Astrocyte of the hippocampus (primary cell): ENCODE results near the gene B4GALNT1.
"Not testable (repeated sequence)": the region's sequence is repeated elsewhere in the genome, so short reads cannot be mapped to it uniquely, and the experiment has no call there.

Experiments
- DNase-seq: peaks from one replicate; pipeline ENCODE4 v3.0.0; 2011; ENCODE audit warnings: low read depth, low spot score

B4GALNT1 gene

DNA sequence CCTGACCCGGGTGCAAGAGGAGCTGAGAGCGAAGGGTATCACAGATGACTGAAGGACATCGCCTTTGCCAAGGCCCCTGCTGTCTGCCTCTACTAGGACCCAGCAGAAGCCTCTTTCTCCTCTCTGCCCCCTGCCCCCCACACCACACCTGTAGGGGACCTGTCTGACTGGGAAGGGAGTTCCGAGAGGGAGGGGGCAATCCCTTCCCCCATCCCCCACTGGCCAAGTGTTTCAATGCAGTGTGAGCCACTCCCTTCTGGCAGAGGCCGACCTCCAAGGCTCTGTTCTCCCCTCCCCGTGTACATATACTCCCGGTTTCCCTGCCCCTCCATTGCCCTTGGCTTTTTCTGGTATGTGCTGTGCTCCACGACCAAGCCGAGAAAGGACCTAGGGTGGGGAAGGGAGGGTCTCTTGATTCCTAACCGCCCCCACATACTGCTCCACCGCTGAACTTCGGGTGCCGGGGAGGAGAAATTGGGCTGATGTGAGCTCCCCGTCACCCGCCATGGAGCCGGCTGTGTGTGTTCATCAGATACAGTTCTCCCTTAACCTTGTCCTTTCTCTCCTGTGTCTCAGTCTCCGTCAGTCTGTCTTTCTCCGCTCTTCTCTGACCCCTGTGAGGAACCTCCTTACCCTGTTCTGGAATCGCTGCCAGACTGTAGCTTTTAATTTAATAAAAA is 23.8 kb downstream of the B4GALNT1 start:
- DNase-seq, result no peak

DNA sequence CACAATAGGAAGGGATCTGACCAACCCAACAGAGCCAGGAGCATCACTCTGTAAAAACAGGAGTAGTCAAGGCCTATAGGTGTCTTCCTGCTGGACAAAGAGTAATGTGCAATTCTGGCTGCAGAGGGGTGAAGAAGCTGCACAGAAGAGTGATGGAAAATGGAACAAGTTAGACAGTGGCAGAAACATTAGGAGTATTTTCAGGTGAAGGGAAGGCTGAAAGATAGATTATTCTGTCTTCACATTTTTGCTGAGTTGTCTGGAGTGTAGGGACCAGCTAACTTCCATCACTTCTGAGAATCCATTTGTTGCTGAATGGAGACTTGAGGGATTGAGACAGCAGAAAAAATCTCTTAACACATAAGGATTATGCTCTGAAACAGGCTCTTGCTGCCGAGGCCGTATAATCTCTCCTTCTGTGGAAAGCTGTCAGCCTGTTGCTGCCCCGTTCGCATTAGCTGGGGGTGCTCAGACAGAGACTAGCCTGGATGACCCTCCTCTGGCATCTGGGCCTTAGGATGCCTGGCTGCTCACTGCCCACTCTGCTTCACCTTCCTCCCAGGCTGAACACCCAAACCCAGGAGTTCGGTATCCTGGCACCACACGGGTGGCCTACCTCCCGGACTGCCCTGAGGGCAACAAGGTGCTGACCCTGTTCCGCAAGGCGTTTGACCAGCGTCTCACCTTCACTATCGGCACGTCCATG is 24.9 kb downstream of the B4GALNT1 start:
- no peak for DNase-seq

DNA sequence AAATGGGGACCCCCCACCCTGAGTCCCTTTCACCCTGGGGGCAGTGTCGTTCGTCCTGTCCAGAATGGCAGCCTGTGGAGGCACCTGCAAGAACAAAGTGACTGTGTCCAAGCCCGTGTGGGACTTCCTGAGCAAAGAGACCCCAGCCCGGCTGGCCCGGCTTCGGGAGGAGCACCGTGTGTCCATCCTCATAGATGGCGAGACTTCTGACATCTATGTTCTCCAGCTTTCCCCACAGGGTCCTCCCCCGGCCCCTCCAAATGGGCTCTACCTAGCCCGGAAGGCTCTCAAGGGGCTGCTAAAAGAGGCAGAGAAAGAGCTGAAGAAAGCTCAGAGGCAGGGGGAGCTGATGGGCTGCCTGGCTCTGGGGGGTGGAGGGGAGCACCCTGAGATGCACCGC is 26.2 kb downstream of the B4GALNT1 start:
- DNase-seq, result no peak

DNA sequence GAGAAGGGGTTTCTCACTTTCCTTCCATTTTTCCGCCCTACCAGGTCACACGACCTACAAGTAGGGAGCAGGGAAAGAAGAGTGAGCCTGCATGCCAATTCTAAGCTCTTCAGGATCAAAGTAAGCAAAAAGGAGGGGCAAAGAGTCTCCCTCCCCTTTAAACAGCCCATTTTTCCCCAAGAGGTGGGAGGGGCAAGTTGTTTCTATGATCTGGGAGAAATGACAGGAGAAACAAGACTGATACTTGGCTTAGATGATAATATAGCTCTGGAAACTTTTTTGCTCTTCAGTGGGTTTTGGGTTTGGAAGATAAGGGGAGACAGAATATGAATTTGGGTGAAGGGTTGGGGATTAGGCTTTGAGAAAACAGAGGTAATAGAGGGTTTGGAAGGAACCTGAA is 26.6 kb downstream of the B4GALNT1 start:
- no peak for DNase-seq

DNA sequence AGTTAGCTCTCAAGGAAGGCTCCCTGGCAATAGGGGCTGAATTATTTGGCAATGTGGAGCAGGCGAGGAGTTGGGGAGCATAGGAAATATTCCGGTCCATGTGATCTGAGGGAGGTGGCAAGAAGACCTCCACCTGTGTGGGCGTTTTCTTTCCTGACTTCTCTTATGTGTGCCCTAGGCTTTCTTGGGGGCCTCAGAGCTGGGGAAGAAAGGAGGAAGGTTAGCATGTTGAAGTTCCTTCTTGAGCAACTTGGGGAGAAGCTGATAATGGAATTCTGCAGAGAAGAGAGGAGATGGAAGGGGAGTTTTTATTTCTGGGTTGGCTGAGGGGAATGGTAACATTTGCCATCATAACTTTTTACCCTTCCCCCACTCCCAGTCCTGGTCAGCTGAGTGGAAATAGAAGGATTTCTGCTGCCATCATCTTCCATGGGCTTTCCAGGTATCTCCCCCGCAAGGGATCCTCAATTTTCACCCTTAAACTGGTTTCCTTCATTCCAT is 27.1 kb downstream of the B4GALNT1 start:
- DNase-seq, result no peak

DNA sequence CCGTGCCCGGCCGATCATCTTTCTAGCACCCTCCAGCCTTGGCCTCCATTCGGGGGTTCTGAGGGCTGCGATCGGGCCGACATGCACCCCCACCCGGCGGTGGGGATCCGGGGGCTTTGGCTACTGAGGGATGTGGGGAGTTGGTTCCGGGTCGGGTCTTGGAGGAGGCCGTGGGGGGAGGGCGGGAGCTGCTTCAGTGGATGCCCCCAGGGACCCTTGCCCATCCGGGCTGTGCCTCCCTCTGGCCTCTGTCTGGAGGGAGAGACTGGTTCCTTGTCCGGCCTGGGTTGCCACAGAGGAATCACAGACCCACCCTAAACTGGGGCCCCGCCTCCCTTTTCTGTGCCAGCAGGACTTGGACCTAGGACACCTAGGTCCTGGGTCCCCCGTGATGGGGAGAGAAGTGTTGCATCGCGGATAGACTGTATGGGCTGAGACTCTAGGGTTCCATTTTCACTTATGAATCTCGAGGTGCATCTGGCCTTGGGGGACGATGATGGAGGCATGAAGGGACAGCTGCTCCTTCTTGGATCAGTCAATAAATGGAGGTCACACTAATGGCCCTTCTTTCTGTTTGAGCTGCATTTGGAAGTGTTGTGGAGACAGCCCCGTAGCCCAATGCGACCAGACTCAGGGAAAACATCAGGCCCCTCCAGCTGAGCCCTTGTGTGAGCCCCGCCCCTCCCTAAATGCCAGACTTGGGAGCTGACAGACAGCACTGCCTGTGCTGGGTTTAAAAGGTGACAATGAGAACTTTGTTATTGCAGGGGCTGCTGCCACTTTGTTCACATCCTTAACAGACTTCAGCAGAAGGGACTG is 27.8 kb downstream of the B4GALNT1 start:
- DNase-seq, result peak; percentile 49

DNA sequence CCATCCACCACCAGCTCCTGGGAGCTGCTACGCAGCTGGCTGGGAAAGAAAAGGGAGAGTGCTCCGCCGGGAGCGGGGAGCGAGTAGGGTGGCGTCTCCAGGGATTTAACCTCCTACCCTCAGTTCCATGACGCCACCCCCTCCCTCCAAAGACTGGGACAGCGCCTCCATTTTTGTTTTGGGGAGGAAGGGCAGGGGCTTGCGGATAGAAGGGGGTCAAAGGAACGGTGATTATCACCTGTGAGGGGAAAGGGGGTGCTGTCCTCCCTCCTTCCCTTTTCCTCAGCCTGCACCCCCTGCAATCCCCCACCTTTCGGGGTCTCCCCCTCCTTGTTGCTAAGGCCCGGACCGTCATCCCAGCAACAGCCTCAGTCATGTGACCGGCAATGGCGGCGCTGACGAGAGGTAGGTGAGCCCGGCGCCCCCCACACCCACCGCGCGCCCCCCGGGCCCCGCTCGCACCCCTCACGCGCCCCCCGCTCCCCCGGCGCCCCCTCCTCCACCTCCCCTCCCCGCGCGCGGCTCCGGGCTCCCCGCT is 28.5 kb downstream of the B4GALNT1 start, which contains the start of gene DTX3:
DTX3 (plus strand) TSS at position 371 of the 538 bp plus-strand sequence. CDS start 1,694 bp downstream, outside the sequence.
- peak; percentile 61 for DNase-seq

DNA sequence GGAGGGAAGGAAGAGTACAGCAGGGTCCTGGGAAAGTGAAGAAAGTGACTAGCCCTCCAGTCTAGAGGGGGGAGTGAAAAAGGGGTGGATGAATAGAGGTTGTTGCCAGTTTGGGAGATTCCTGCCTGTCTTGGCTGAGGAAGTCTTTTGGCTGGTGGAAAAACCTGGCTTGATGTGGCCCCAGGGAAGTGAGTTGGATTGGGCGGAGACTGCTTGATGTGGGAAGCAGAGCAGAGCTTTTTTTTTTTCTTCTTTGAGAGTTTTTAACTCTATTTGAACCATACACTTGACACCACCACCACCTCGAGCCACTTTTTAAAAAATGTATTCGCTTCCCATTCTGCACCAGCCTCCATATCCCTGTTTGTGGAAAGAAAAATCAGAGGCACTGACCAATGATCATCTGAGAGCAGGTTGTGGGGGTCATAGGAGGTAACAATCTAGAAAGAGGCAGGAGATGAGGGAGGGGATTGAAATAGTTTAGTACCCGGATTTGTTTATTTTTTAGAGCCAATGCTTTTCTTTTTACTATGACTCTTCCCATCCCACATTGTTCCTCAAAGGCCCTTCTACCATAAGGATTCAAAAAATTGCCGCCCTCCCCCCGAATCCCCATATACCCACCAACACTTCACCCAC is 29.1 kb downstream of the B4GALNT1 start:
- peak; percentile 70 for DNase-seq

DNA sequence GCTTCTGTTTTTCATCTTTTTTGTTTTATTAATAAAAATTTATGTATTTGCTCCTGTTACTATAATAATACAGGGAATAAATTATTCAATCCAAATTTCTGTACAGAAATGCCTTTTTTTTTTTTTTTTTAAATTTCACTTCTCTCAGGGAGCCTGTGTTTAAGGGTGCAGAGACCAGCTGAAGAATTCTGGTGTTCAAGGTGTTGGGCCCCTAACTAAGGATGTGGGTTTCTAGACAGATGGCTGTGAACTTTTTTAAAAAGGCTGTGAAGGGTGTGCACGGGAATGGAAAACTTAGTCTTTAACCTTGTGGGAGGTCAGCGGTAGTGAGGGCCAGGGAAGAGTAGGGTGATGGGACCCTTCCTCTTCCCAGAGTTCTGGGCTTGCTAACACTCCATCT is 29.7 kb downstream of the B4GALNT1 start:
- no peak for DNase-seq

DNA sequence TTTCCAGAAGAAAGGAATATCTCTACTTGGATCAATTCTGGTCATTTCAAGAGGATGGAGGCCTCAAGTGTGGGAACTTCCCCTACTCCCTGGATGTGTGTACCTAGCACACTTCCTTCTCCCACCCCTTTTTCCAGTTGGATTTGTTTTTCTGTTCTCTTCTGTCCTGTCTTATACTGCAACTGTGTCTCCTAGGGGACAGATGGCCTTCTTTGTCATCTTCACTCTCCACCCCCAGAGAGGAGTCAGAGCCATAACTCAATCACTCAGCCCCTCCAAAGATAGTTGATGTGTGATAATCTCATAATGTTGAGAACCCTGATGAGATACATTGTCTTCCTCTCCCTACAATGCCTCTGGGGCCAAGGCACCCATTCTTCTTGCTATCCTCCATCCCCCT is 30.5 kb downstream of the B4GALNT1 start:
- no peak for DNase-seq

DNA sequence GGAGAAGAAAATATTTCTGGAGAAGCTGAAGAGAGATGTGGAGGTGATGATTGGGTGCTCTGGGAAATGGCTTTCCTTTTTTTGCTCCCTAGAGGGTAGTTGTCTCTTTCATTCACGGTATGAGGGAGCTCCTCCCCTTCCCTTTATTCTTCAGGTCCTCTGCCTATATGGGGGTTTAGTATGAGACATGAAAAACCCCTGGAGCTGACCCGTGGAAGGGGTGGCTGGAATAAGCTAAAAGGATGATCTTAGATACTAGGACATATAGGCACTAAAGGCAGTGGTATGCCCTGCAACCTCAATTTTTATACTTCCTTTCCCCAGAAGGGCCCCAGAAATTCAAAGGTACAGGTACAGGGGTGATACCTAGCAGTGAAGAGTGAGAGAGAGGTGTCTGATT is 32.6 kb downstream of the B4GALNT1 start:
- DNase-seq, result no peak

DNA sequence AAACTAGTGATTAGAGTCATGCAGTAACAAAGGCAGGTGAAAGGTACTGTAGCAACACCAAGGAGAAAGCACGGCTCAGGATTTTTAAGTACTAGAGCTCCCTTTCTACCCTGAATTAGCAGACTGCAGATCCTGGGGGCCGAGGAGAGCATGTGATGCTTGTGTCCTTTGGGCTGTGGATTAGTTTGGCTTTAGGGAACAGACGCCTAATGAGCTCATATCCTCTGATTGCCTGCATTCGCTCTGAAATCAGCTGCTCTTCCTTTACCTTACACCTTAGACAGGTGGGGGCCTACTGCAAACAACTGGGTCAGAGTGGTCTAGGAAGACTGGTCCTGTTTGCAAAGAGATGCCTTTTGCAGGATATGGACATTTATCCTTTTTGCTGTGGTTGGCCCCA is 39.8 kb downstream of the B4GALNT1 start:
- DNase-seq, result no peak

DNA sequence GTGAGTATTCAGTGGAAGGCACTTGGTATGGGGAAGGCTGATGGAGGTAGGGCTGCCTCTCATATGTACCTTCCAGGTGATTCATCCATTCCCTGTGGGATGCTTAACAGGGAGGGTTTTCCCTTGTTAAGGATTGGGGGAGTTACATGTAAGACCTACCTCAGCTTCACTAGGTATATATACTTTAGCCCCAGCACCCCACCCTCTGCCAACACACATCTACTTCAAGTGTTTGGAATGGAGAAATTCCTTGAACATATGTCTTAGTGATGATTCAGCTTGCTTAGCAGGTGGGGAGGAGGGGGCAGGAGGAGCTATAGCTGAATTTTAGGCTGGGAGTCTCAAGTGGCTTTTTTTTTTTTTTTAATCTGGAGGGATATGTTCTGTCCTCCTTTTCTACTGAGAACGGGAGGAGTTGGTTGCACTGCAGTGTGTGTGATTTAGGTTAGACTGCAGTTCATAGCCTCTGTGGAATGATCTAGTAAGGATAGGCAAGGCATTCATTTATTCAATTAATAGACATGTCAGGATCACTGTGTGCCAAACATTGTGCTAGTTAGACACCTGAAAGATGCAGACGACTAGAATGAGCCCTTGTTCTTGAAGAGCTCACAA is 40.3 kb downstream of the B4GALNT1 start:
- no peak for DNase-seq

DNA sequence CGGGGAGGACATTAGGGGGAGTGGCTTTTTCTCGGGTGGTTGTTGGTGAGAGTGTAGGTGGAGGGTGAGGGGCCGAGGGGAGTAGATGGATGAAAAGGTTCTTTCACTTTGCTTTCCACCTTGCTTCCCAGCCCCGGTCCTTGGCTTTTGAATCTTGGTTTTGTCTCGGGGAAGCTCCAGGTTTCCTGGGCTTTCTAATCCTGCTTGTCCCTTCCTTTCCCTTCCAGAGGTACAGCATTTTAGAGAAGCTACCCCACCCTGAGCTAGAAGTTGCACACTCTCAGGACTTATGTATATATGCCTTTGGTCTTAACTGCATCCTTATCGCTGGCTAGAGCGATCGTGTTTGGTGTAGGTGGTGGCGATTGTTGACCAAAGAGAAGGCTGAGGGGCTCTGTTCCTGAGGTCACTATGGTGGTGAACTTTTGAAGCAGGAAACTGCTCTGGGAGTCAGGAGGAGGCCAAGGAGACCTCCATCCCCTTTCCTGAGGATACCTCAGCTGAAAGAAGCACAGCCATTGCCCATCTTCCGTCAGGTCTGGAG is 41.1 kb downstream of the B4GALNT1 start:
- DNase-seq, result no peak

DNA sequence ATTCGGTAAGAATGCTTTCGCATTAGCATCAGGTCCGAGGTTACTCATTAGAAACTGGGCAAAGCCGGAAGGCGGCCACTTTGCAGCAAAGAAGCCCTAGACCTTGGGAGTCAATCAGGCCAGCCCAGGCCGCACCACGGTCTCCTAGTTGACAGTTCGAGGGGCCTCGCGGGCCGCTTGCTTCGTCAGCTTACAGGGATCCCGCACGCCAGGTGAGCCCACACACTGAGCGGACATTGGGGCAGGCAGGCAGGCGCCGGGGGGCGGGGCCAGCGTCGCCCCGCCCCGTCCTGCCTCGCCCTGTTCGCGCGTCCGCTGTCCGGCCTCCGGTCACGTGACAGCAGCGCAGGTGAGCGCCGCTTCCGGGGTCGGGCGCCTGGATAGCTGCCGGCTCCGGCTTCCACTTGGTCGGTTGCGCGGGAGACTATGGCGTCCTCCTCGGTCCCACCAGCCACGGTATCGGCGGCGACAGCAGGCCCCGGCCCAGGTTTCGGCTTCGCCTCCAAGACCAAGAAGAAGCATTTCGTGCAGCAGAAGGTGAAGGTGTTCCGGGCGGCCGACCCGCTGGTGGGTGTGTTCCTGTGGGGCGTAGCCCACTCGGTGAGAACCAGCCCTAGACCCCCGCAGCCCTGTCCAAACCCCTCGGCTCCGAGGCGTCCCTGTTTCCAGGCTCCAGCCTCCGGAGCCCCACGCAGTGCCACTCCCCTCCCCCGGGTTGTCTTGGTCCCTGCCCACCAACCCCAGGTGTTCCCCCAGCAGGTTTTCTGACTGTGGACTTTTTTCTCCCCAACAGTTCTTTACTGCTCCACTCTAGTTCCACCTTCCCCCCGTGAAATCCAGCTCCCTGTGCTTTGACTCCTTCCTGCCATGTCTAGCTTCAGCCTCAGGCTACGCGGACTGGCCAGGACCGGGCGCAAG is 41.9 kb downstream of the B4GALNT1 start, which contains the start of gene PIP4K2C:
PIP4K2C (plus strand) TSS at position 329 of the 918 bp plus-strand sequence; CDS start at position 427, 98 bp downstream.
- peak; percentile 86 for DNase-seq

DNA sequence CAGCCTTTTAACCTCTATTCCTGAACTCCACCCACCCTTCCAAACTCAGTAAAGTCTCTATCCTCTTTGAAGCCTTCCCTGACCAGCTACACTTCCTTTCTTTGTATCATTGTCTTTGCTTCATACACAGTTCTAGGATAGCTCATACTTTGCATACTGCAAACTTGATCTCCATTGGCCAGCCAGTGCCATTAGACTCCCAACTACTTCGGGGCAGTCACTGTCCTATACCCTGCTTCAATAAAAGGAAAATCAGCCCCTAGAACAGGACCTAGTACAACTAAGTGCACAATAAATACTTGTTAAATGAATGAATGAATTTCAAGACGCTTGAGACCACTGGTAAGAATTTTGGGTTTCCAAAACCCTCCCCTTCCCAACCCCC is 42.5 kb downstream of the B4GALNT1 start:
- no peak for DNase-seq

DNA sequence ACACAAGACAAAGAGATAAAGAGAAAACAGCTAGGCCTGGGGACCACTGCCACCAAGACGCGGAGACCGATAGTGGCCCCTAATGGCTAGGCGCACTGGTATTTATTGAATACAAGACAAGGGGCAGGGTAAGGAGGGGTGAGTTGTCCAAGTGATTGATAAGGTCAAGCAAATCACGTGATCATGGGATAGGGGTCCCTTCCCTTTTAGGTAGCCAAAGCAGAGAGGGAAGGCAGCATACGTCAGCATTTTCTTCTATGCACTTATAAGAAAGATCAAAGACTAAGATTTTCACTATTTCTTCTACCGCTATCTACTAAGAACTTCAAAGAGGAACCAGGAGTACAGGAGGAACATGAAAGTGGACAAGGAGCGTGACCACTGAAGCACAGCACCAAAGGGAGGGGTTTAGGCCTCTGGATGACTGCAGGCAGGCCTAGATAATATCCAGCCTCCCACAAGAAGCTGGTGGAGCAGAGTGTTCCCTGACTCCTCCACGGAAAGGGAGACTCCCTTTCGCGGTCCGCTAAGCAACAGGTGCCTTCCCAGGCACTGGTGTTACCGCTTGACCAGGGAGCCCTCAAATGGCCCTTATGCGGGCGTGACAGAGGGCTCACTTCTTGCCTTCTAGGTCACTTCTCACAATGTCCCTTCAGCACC is 43.9 kb downstream of the B4GALNT1 start:
- DNase-seq, result not testable (repeated sequence)

DNA sequence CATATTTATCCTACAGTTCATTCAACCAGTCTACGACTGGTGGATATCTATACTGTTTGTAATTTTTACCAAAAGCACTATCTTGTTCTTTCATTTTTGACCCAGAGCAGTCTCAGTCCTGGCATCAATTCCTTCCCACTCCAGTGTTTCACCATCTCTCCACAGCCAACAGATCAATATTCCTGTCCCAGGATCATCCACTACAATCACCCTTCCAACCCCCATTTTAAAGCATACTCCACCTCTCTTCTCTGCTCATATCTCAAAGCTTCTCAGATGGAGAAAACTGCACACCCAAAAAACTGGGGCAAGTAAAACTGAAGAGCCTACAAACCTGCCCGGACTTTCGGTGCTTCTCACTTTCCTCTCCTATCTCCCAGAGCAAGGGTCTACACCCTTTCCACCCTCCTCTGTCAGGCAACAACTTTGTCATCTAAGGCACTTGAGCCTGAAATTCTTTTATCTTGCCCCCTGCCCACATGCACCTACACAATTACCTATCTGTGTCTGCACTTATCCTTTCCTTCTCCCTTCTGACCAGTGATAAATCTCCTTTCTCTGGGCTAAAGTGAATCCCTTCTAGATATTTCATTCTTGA is 46.1 kb downstream of the B4GALNT1 start:
- DNase-seq, result no peak

DNA sequence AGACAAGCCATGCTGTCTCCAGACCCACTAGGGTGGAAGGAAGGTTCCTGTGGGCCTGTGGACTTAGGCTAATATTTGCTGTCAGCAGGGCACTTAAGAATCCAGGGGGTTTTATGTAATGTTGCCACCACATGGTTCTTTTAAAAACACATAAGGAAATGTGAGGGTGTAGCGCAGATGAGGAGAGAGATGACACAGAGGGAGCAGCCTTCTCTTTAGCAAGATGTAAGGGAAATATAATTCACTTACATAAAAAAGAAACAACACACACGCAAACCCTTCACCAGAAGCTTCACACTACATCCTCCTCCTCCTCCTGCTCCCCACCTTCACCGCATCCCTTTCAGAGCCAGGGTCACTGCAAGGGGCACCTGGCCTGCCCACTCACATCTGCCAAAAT is 46.9 kb downstream of the B4GALNT1 start:
- no peak for DNase-seq
